HepG2 (cell line): ENCODE results near the gene POU2F1.

Experiments
- POLR2A ChIP-seq, 2 experiments: IDR thresholded peaks; 2 replicates each; pipeline ENCODE4 v1.6.1; 2011; ENCODE audit warnings: low read depth in 2 of 2, low read length in 2 of 2, mild to moderate bottlenecking in 1 of 2, moderate library complexity in 1 of 2; ENCODE audit not compliant: insufficient read depth in 1 of 2
- SATB2 ChIP-seq: sonication (generic); formaldehyde crosslinking; IDR thresholded peaks from 2 replicates; pipeline ENCODE4 v1.5.0; 2020; ENCODE audit warnings: missing genetic modification reagents
- SMAD3 ChIP-seq: sonication (generic); formaldehyde crosslinking; IDR thresholded peaks from 2 replicates; pipeline ENCODE4 v1.4.0; 2020; ENCODE audit warnings: missing genetic modification reagents
- TBP ChIP-seq: sonication (generic); formaldehyde crosslinking; IDR thresholded peaks from 2 replicates; pipeline ENCODE4 v1.5.0; 2020; ENCODE audit warnings: missing genetic modification reagents
- YY1 ChIP-seq: IDR thresholded peaks from 2 replicates; pipeline ENCODE4 v1.6.1; 2011; ENCODE audit warnings: low read length, low read depth, moderate library complexity, mild to moderate bottlenecking; ENCODE audit not compliant: insufficient read depth, insufficient replicate concordance
- ZKSCAN8 ChIP-seq: IDR thresholded peaks from 2 replicates; pipeline ENCODE4 v1.6.1; 2016; ENCODE audit warnings: borderline replicate concordance, missing genetic modification reagents, missing compliant biosample characterization
- ZNF713 ChIP-seq: sonication (generic); formaldehyde crosslinking; IDR thresholded peaks from 2 replicates; pipeline ENCODE4 v1.4.0; 2020; ENCODE audit warnings: mild to moderate bottlenecking, missing genetic modification reagents
- TF ChIP-seq, protein P1 (sequence below): sonication (generic); formaldehyde crosslinking; IDR thresholded peaks from 2 replicates; pipeline ENCODE4 v1.5.0; 2020; ENCODE audit warnings: mild to moderate bottlenecking, missing genetic modification reagents, moderate library complexity
- TF ChIP-seq, protein P2 (sequence below): sonication (generic); formaldehyde crosslinking; IDR thresholded peaks from 2 replicates; pipeline ENCODE4 v1.4.0; 2020; ENCODE audit warnings: missing genetic modification reagents
- TF ChIP-seq, protein P3 (sequence below): sonication (generic); formaldehyde crosslinking; IDR thresholded peaks from 2 replicates; pipeline ENCODE4 v1.4.0; 2020; ENCODE audit warnings: missing genetic modification reagents

DNA sequence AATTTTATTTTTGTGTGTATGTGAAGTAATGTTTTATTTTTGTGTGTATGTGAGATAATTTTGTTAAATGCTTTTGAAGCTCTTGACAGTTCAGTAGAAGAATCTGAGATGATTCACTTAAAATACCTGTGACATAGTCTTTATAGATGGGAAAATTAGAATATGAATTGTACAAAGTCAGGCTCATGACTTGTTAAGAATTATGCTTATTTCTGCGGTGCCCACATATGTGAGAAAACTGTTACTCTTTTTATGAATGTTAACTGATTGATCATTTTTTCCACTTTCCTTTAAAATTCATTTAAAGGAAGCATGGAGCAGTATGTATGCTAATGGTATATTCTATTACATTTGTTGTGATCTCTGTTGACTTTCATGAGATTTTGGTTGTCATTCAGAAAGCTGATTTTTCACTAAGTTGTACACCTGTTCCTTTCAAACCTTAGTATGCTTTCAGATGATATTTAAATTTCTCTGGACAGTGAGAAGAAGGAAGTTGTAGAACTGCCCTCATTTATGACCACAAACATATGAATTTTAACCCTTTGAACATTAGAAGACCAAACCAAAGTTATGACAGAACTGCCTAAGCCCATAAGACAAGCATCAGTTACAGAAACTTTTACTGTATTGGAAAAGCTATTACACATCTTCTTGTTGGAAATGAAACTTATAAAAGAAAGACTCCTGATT lies 110.1 kb downstream of the POU2F1 start:
- TF ChIP-seq, protein P1, sequence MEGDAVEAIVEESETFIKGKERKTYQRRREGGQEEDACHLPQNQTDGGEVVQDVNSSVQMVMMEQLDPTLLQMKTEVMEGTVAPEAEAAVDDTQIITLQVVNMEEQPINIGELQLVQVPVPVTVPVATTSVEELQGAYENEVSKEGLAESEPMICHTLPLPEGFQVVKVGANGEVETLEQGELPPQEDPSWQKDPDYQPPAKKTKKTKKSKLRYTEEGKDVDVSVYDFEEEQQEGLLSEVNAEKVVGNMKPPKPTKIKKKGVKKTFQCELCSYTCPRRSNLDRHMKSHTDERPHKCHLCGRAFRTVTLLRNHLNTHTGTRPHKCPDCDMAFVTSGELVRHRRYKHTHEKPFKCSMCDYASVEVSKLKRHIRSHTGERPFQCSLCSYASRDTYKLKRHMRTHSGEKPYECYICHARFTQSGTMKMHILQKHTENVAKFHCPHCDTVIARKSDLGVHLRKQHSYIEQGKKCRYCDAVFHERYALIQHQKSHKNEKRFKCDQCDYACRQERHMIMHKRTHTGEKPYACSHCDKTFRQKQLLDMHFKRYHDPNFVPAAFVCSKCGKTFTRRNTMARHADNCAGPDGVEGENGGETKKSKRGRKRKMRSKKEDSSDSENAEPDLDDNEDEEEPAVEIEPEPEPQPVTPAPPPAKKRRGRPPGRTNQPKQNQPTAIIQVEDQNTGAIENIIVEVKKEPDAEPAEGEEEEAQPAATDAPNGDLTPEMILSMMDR: no peak
- TF ChIP-seq ZKSCAN8 (CRISPR knock-in tag) (no peak), ZNF713 (CRISPR knock-in tag) (no peak), TBP (no peak), POLR2A (IDR thresholded peaks at IDR 0.05; ENCODE audit: insufficient read depth in 1 of 2, low read depth in 2 of 2, low read length in 2 of 2) (no peak), SMAD3 (CRISPR knock-in tag) (no peak), YY1 (no peak), SATB2 (no peak)
- TF ChIP-seq, protein P2, sequence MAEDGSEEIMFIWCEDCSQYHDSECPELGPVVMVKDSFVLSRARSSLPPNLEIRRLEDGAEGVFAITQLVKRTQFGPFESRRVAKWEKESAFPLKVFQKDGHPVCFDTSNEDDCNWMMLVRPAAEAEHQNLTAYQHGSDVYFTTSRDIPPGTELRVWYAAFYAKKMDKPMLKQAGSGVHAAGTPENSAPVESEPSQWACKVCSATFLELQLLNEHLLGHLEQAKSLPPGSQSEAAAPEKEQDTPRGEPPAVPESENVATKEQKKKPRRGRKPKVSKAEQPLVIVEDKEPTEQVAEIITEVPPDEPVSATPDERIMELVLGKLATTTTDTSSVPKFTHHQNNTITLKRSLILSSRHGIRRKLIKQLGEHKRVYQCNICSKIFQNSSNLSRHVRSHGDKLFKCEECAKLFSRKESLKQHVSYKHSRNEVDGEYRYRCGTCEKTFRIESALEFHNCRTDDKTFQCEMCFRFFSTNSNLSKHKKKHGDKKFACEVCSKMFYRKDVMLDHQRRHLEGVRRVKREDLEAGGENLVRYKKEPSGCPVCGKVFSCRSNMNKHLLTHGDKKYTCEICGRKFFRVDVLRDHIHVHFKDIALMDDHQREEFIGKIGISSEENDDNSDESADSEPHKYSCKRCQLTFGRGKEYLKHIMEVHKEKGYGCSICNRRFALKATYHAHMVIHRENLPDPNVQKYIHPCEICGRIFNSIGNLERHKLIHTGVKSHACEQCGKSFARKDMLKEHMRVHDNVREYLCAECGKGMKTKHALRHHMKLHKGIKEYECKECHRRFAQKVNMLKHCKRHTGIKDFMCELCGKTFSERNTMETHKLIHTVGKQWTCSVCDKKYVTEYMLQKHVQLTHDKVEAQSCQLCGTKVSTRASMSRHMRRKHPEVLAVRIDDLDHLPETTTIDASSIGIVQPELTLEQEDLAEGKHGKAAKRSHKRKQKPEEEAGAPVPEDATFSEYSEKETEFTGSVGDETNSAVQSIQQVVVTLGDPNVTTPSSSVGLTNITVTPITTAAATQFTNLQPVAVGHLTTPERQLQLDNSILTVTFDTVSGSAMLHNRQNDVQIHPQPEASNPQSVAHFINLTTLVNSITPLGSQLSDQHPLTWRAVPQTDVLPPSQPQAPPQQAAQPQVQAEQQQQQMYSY (CRISPR knock-in tag): no peak
- TF ChIP-seq, protein P3, sequence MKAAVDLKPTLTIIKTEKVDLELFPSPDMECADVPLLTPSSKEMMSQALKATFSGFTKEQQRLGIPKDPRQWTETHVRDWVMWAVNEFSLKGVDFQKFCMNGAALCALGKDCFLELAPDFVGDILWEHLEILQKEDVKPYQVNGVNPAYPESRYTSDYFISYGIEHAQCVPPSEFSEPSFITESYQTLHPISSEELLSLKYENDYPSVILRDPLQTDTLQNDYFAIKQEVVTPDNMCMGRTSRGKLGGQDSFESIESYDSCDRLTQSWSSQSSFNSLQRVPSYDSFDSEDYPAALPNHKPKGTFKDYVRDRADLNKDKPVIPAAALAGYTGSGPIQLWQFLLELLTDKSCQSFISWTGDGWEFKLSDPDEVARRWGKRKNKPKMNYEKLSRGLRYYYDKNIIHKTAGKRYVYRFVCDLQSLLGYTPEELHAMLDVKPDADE: no peak
